C4-2B (cell line): ENCODE data around the gene RPL29.

Source experiments
- ZFX ChIP-seq: fragments of 450-650 bp; IDR thresholded peaks from 2 replicates; pipeline ENCODE4 v1.6.1; 2017
- TF ChIP-seq, protein P1 (sequence below): fragments of 450-650 bp; conservative IDR thresholded peaks from 2 replicates; pipeline ENCODE4 v1.5.1; 2017; ENCODE audit warnings: mild to moderate bottlenecking

DNA sequence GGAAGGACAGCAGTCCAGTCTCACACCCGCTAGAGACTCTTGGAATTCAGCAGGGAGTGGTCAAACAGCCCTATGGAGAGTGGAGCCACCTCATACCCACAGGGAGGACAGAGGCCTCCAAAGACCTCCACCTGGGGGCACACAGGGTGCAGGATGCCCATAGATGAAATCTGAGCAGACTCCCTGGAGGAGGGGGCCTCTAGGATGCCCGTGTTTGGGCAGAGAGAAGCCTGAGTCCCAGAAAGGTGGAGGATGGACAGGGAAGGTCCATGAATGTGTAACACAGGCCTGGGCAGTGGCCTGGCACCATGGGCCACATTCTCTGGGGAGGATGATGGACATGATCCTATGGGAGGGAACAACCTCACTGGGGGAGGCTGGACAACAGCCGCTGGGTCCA, 39.0 kb upstream of the RPL29 start:
- TF ChIP-seq, protein P1, sequence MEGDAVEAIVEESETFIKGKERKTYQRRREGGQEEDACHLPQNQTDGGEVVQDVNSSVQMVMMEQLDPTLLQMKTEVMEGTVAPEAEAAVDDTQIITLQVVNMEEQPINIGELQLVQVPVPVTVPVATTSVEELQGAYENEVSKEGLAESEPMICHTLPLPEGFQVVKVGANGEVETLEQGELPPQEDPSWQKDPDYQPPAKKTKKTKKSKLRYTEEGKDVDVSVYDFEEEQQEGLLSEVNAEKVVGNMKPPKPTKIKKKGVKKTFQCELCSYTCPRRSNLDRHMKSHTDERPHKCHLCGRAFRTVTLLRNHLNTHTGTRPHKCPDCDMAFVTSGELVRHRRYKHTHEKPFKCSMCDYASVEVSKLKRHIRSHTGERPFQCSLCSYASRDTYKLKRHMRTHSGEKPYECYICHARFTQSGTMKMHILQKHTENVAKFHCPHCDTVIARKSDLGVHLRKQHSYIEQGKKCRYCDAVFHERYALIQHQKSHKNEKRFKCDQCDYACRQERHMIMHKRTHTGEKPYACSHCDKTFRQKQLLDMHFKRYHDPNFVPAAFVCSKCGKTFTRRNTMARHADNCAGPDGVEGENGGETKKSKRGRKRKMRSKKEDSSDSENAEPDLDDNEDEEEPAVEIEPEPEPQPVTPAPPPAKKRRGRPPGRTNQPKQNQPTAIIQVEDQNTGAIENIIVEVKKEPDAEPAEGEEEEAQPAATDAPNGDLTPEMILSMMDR, result no peak
- no peak for TF ChIP-seq ZFX
